ENCODE results near the gene FBXL7. TPM values are rescaled to one million over a fixed set of nuclear protein-coding genes. Genes with fewer than 3 reads are reported as not detected.

Gene FBXL7
- total RNA-seq, 1 experiment from 2014 or later = not detected

- BruUV-seq (replicated peaks) = no TSS peak
- ChIA-PET POLR2A (interaction anchor here (0.6 kb wide), 1 partner anchor 709 kb away, joined by 3 read pairs; no protein-coding TSS in a partner anchor), CTCF (interaction anchor here (1.3 kb wide), 1 partner anchor 19 kb away, joined by 3 read pairs; no protein-coding TSS in a partner anchor)
- DNase-seq (ENCODE audit: unreplicated experiment) = no peak
- H3K27ac Mint-ChIP-seq (ENCODE audit: low read depth, unreplicated experiment) = no peak overlapping the region
- intact Hi-C loops (cut with micrococcal nuclease) = no loop called here
- H3K4me1 Mint-ChIP-seq (ENCODE audit: insufficient read depth, unreplicated experiment) = no peaks in the 10 kb centered on the region
- no peaks in the 10 kb centered on the region for H3K27me3 Mint-ChIP-seq (ENCODE audit: insufficient read depth, unreplicated experiment)
- H3K36me3 Mint-ChIP-seq (ENCODE audit: insufficient read depth, unreplicated experiment) = no peaks in the 10 kb centered on the region
- no peak overlapping the region for H3K4me3 Mint-ChIP-seq (ENCODE audit: unreplicated experiment)
- no peaks in the 10 kb centered on the region for H3K9me3 Mint-ChIP-seq (ENCODE audit: unreplicated experiment)
- no peak for TF ChIP-seq CTCF (IDR thresholded peaks at IDR 0.05; ENCODE audit: unreplicated experiment)
These were observed 238.1 kb downstream of the FBXL7 start for GRCh38 chr5:15737871-15738664.

GRCh38 chr5:15740383-15740782, 240.4 kb downstream of the FBXL7 start:
- CTCF ChIA-PET = no interaction called here
- H3K36me3 Mint-ChIP-seq (ENCODE audit: insufficient read depth, unreplicated experiment) = no peaks in the 10 kb centered on the region

GRCh38 chr5:15741591-15741990, 241.6 kb downstream of the FBXL7 start:
- Mint-ChIP-seq H3K4me3 (ENCODE audit: unreplicated experiment) (no peak overlapping the region), H3K27me3 (ENCODE audit: insufficient read depth, unreplicated experiment) (no peaks in the 10 kb centered on the region), H3K27ac (ENCODE audit: low read depth, unreplicated experiment) (no peak overlapping the region), H3K4me1 (ENCODE audit: insufficient read depth, unreplicated experiment) (no peaks in the 10 kb centered on the region), H3K9me3 (ENCODE audit: unreplicated experiment) (peaks cover 8% of the 10 kb centered on the region), H3K36me3 (ENCODE audit: insufficient read depth, unreplicated experiment) (no peaks in the 10 kb centered on the region)
- no peak for DNase-seq (ENCODE audit: unreplicated experiment)
- BruUV-seq (replicated peaks) = no TSS peak
- POLR2A ChIA-PET = no interaction called here
- no peak for TF ChIP-seq CTCF (IDR thresholded peaks at IDR 0.05; ENCODE audit: unreplicated experiment)
- intact Hi-C loops (cut with micrococcal nuclease) = no loop called here
- CTCF ChIA-PET = no interaction called here

More at GRCh38 chr5:15740383-15740782, 240.4 kb downstream of the FBXL7 start:
- POLR2A ChIA-PET = no interaction called here
- BruUV-seq (replicated peaks) = no TSS peak
- Mint-ChIP-seq H3K27me3 (ENCODE audit: insufficient read depth, unreplicated experiment) (no peaks in the 10 kb centered on the region), H3K27ac (ENCODE audit: low read depth, unreplicated experiment) (no peak overlapping the region), H3K9me3 (ENCODE audit: unreplicated experiment) (peaks cover 8% of the 10 kb centered on the region), H3K4me1 (ENCODE audit: insufficient read depth, unreplicated experiment) (no peaks in the 10 kb centered on the region), H3K4me3 (ENCODE audit: unreplicated experiment) (no peak overlapping the region)
- no peak for TF ChIP-seq CTCF (IDR thresholded peaks at IDR 0.05; ENCODE audit: unreplicated experiment)
- intact Hi-C loops (cut with micrococcal nuclease) = no loop called here
- DNase-seq (ENCODE audit: unreplicated experiment) = no peak

GRCh38 chr5:15746833-15747232, 246.9 kb downstream of the FBXL7 start:
- H3K9me3 Mint-ChIP-seq (ENCODE audit: unreplicated experiment) = peaks cover 8% of the 10 kb centered on the region
- no peak for TF ChIP-seq CTCF (IDR thresholded peaks at IDR 0.05; ENCODE audit: unreplicated experiment)
- ChIA-PET CTCF (no interaction called here), POLR2A (no interaction called here)
- no peaks in the 10 kb centered on the region for H3K27me3 Mint-ChIP-seq (ENCODE audit: insufficient read depth, unreplicated experiment)
- H3K36me3 Mint-ChIP-seq (ENCODE audit: insufficient read depth, unreplicated experiment) = no peaks in the 10 kb centered on the region
- H3K27ac Mint-ChIP-seq (ENCODE audit: low read depth, unreplicated experiment) = no peak overlapping the region
- intact Hi-C loops (cut with micrococcal nuclease) = no loop called here
- H3K4me3 Mint-ChIP-seq (ENCODE audit: unreplicated experiment) = no peak overlapping the region
- DNase-seq (ENCODE audit: unreplicated experiment) = no peak
- no peaks in the 10 kb centered on the region for H3K4me1 Mint-ChIP-seq (ENCODE audit: insufficient read depth, unreplicated experiment)
- BruUV-seq (replicated peaks) = no TSS peak
